HS-5 (cell line): ENCODE measurements around the gene PDSS2.
"Not testable (repeated sequence)": the region's sequence is repeated elsewhere in the genome, so short reads cannot be mapped to it uniquely, and the experiment has no call there.

ENCODE experiments used
- DNase-seq: peaks from one replicate; pipeline ENCODE4 v3.0.0-alpha.2; 2012; ENCODE audit warnings: low read depth

The PDSS2 gene

GRCh38 chr6:107118540-107118939 is 340.8 kb downstream of the PDSS2 start:
- not testable (repeated sequence) for DNase-seq

GRCh38 chr6:107116931-107117330 is 342.4 kb downstream of the PDSS2 start:
- no peak for DNase-seq

GRCh38 chr6:107116328-107116892 is 343.0 kb downstream of the PDSS2 start:
- DNase-seq, result no peak

GRCh38 chr6:107115695-107116327 is 343.6 kb downstream of the PDSS2 start:
- DNase-seq, result no peak

- no peak for DNase-seq
These were observed 344.3 kb downstream of the PDSS2 start, which contains the start of gene BEND3 for GRCh38 chr6:107114926-107115694. TSS of gene BEND3 (minus strand) at chr6:107115515. CDS start at chr6:107099285, 16,230 bp downstream.

GRCh38 chr6:107114213-107114925 is 345.0 kb downstream of the PDSS2 start:
- no peak for DNase-seq

- no peak for DNase-seq
These were observed 349.2 kb downstream of the PDSS2 start for GRCh38 chr6:107110200-107110599.

GRCh38 chr6:107108201-107108890 is 351.0 kb downstream of the PDSS2 start:
- no peak for DNase-seq

GRCh38 chr6:107107791-107108190 is 351.6 kb downstream of the PDSS2 start:
- DNase-seq, result no peak

- no peak for DNase-seq
These were observed 353.2 kb downstream of the PDSS2 start for GRCh38 chr6:107106165-107106564.

- no peak for DNase-seq
These were observed 353.8 kb downstream of the PDSS2 start for GRCh38 chr6:107105511-107106116.

- no peak for DNase-seq
These were observed 356.3 kb downstream of the PDSS2 start for GRCh38 chr6:107103082-107103481.
